Tibial artery (tissue), 4 donors: ENCODE measurements around the gene SPOCK2.

Source experiments
- DNase-seq, 2 donors: peaks; one replicate each; pipeline ENCODE4 v3.0.0-alpha.2; 2019
- H3K27ac ChIP-seq, 2 donors: fragments of 200-600 bp; sonication (generic) in 1 of 2; 1 replicate in 1 of 2; 2 replicates in 1 of 2; pipeline ENCODE4 v1.5.1; 2018 to 2019; ENCODE audit warnings: mild to moderate bottlenecking in 1 of 2
- H3K27me3 ChIP-seq, 2 donors: fragments of 200-600 bp; sonication (generic) in 1 of 2; one replicate each; pipeline versions ENCODE4 v1.5.1 to v1.6.0; 2016 to 2019
- H3K36me3 ChIP-seq, 3 donors: fragments of 200-600 bp; sonication (generic) in 2 of 3; one replicate each; pipeline ENCODE4 v1.5.1; 2016 to 2019; ENCODE audit warnings: mild to moderate bottlenecking in 2 of 3
- H3K4me1 ChIP-seq, 4 donors: fragments of 200-600 bp; sonication (generic) in 2 of 4; 1 replicate in 3 of 4; 2 replicates in 1 of 4; pipeline ENCODE4 v1.5.1; 2016 to 2019
- H3K4me3 ChIP-seq, 2 donors: fragments of 200-600 bp; sonication (generic) in 1 of 2; 1 replicate in 1 of 2; 2 replicates in 1 of 2; pipeline ENCODE4 v1.5.1; 2018 to 2019; ENCODE audit warnings: mild to moderate bottlenecking in 2 of 2
- H3K9me3 ChIP-seq, 3 donors: fragments of 200-600 bp; sonication (generic) in 1 of 3; one replicate each; pipeline ENCODE4 v1.5.1; 2016 to 2019
- intact Hi-C: fragments of 100-400 bp; cut with DNase I; formaldehyde crosslinking; loops from one replicate; pipeline ENCODE4 v1.15.0; 2023; ENCODE audit warnings: low total_unique reads
- TF ChIP-seq, protein P1 (sequence below), 2 experiments: fragments of 200-600 bp in 1 of 2; fragments of 450-650 bp in 1 of 2; IDR thresholded peaks; one replicate each; pipeline ENCODE4 v1.5.1; 2017 to 2019; ENCODE audit warnings: antibody characterized with exemption in 2 of 2, mild to moderate bottlenecking in 1 of 2, moderate library complexity in 1 of 2

Gene SPOCK2

DNA sequence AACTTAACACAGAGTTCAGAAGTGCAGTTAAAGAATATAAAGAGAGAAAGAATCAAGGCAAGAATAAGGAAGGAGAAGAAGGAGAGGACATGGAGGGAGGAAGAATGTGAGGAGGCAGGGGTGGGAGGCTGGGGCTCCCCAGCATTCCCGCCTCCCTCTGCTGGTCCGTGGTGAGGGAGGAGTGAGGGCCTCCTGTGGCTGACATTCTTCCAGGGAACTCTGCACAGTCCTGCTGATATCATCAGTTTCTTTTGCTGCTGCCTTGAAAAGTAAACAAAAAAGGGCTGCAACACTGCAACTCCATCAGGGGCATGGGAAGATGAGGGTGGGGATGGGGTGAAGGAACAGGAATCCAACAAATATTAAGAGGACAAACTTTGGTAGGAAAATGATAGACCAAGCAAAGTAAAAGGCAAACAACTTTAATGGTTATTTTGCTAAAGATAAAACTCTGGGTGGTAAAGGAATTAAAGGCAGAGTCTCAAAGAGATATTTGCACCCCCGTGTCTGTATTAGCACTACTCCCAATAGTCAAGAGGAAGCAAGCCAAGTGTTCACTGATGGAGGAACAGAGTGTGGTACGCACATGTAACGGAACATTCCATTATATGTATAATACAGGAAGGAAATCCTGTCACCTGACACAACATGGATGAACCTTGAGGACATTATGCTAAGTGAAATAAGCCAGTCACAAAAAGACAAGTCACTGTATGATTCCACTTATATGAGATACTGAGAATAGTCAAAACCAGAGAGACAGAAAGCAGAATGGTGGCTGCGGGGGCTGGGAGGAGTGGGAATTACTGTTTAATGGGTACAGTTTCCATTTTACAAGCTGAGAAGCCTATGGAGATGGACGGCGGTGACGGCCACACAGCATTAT lies 8.0 kb upstream of the SPOCK2 start:
- Histone ChIP-seq H3K27me3 (no peaks in the 10 kb centered on the region), H3K4me3 (no peak overlapping the region), H3K4me1 (peaks cover 0 to 4% (median 1%) of the 10 kb centered on the region in 4 donors), H3K27ac (no peak overlapping the region), H3K9me3 (no peaks in the 10 kb centered on the region), H3K36me3 (peaks cover 27 to 59% (median 33%) of the 10 kb centered on the region in 3 donors)
- intact Hi-C loops = no loop called here
- no peak for DNase-seq
- TF ChIP-seq, protein P1, sequence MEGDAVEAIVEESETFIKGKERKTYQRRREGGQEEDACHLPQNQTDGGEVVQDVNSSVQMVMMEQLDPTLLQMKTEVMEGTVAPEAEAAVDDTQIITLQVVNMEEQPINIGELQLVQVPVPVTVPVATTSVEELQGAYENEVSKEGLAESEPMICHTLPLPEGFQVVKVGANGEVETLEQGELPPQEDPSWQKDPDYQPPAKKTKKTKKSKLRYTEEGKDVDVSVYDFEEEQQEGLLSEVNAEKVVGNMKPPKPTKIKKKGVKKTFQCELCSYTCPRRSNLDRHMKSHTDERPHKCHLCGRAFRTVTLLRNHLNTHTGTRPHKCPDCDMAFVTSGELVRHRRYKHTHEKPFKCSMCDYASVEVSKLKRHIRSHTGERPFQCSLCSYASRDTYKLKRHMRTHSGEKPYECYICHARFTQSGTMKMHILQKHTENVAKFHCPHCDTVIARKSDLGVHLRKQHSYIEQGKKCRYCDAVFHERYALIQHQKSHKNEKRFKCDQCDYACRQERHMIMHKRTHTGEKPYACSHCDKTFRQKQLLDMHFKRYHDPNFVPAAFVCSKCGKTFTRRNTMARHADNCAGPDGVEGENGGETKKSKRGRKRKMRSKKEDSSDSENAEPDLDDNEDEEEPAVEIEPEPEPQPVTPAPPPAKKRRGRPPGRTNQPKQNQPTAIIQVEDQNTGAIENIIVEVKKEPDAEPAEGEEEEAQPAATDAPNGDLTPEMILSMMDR (IDR thresholded peaks at IDR 0.05) = no peak

DNA sequence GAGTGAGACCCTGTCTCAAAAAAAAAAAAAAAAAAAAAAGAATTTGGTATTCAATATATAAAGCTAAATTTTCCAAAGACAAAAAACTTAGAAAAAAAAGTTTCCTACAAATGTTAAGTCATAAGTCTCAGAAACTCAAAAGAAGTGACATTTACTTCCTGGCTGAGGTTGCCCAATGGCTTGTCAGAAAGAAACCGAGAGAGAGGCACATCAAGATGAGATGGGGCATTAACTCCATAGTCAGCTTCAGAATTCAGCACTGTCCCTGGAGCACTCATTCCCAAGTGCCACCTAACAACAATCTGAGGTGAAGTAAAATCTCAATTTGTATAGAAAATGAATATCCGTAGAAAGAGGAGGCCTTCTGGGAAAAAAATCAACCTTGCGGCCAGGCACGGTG lies 6.8 kb upstream of the SPOCK2 start:
- H3K9me3 ChIP-seq = no peaks in the 10 kb centered on the region
- H3K27ac ChIP-seq = no peak overlapping the region
- H3K4me1 ChIP-seq = peaks cover 0 to 4% (median 1%) of the 10 kb centered on the region in 4 donors
- H3K36me3 ChIP-seq = peaks cover 21 to 47% (median 33%) of the 10 kb centered on the region in 3 donors
- intact Hi-C loops = no loop called here
- DNase-seq = no peak
- TF ChIP-seq, protein P1 (IDR thresholded peaks at IDR 0.05) = no peak
- no peak overlapping the region for H3K4me3 ChIP-seq
- peaks cover 0 to under 1% of the 10 kb centered on the region in 2 donors for H3K27me3 ChIP-seq

DNA sequence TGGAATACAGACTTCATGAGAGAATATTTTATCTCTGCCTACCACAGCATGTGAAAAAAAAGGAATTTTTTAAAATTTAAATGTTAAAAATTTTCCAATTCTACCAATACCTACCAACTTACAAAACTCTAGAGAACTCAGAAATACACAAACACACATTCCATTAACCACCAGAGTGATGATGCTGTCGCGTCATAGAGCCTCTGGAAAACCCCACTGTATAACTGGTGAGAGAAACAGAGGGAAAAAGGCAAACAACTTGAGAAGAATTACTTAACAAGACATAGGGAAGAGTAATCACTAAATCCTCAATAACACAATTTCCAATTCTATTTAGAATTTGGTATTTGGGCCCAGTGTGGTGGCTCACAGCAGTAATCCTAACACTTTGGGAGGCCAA lies 6.2 kb upstream of the SPOCK2 start:
- intact Hi-C loops = no loop called here
- Histone ChIP-seq H3K4me1 (peaks cover 0 to 4% (median 1%) of the 10 kb centered on the region in 4 donors), H3K4me3 (no peak overlapping the region), H3K27me3 (peaks cover 0 to 6% of the 10 kb centered on the region in 2 donors), H3K9me3 (no peaks in the 10 kb centered on the region), H3K36me3 (peaks cover 21 to 46% (median 33%) of the 10 kb centered on the region in 3 donors), H3K27ac (no peak overlapping the region)
- TF ChIP-seq, protein P1 (IDR thresholded peaks at IDR 0.05) = no peak
- DNase-seq = no peak

DNA sequence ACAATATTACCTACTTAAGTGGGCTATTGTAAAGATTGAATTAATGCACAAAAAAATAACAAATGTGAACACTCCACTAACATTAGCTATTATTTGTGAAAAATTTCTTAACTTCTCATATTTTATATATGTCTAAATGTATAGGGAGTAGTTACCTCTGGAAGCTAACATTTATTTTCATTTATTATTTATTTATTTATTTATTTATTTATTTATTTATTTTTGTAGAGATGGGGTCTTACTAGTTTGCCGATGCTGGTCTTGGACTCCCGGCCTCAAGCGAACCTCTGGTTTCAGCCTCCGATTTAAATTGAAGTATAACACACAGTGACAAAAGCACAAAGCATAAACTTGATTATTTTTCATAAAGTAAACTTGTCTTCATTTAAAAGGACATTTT lies 5.1 kb upstream of the SPOCK2 start:
- Histone ChIP-seq H3K36me3 (peaks cover 17 to 46% (median 30%) of the 10 kb centered on the region in 3 donors), H3K4me1 (peaks cover 0 to 12% (median 3%) of the 10 kb centered on the region in 4 donors), H3K9me3 (no peaks in the 10 kb centered on the region), H3K4me3 (no peak overlapping the region), H3K27me3 (peaks cover 0 to 17% of the 10 kb centered on the region in 2 donors), H3K27ac (no peak overlapping the region)
- no peak for DNase-seq
- TF ChIP-seq, protein P1 (IDR thresholded peaks at IDR 0.05) = no peak
- intact Hi-C loops = no loop called here

DNA sequence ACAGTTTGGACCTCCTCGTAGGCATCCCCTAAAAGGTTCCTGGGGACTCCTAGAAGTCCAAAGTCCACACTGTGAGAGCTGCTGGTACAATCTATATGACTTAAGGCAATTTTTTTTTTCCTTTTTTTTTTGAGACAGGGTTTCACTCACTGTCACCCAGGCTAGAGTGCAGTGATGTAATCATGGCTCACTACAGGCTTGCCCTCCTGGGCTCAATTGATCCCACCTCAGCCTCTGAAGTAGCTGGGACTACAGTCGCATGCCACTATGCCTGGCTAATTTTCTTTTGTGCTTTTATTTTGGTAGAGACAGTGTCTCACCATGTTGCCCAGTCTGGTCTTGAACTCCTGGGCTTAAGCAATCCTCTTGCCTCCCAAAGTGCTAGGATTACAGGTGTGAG lies 4.6 kb upstream of the SPOCK2 start:
- TF ChIP-seq, protein P1 (IDR thresholded peaks at IDR 0.05) = no peak
- peaks cover 16 to 43% (median 30%) of the 10 kb centered on the region in 3 donors for H3K36me3 ChIP-seq
- H3K4me1 ChIP-seq = peaks cover 0 to 14% (median 6%) of the 10 kb centered on the region in 4 donors
- intact Hi-C loops = no loop called here
- peaks cover 0 to 21% of the 10 kb centered on the region in 2 donors for H3K27me3 ChIP-seq
- no peak overlapping the region for H3K4me3 ChIP-seq
- DNase-seq = no peak
- H3K9me3 ChIP-seq = no peaks in the 10 kb centered on the region
- no peak overlapping the region for H3K27ac ChIP-seq
